HAP-1 (cell line): ENCODE data around the gene OR2AG2.
A peak's percentile ranks its signal among the peaks of the same experiment; 100 is the strongest.
"Not testable (repeated sequence)": the region's sequence is repeated elsewhere in the genome, so short reads cannot be mapped to it uniquely, and the experiment has no call there.

Experiments used
- DNase-seq, 2 experiments: peaks; one replicate each; pipeline ENCODE4 v3.0.0-alpha.2; 2016 to 2020; ENCODE audit warnings: low spot score in 2 of 2
- H3K27me3 ChIP-seq: fragments of 250-450 bp; sonication (Bioruptor Pico); 2 replicates; pipeline ENCODE4 v1.5.1; 2020; ENCODE audit warnings: low read depth, mild to moderate bottlenecking, moderate library complexity
- H3K36me3 ChIP-seq: fragments of 250-450 bp; sonication (Bioruptor Pico); replicated peaks from 2 replicates; pipeline ENCODE4 v1.5.1; 2020; ENCODE audit warnings: mild to moderate bottlenecking
- H3K4me1 ChIP-seq: fragments of 250-450 bp; sonication (Bioruptor Pico); 2 replicates; pipeline ENCODE4 v1.5.1; 2020; ENCODE audit warnings: mild to moderate bottlenecking
- H3K4me3 ChIP-seq: fragments of 250-450 bp; sonication (Bioruptor Pico); 2 replicates; pipeline ENCODE4 v1.5.1; 2020; ENCODE audit warnings: mild to moderate bottlenecking, moderate library complexity
- H3K9me3 ChIP-seq: fragments of 250-450 bp; sonication (Bioruptor Pico); 2 replicates; pipeline ENCODE4 v1.5.1; 2020; ENCODE audit warnings: mild to moderate bottlenecking, moderate library complexity
- in situ Hi-C: fragments of 300-500 bp; cut with MboI; formaldehyde crosslinking; loops from 3 replicates; pipeline ENCODE4 v1.14.3; 2020; ENCODE audit warnings: low sequenced_read_pairs, inconsistent platforms, mixed read lengths

Gene OR2AG2

GRCh38 chr11:6771926-6772893, at the start of gene OR2AG2:
OR2AG2 (minus strand) TSS chr11:6771976; CDS start chr11:6768957, 3,019 bp downstream.
- H3K27me3 ChIP-seq, result no peaks in the 10 kb centered on the region
- no peaks in the 10 kb centered on the region for H3K36me3 ChIP-seq
- in situ Hi-C loops, result no loop called here
- no peaks in the 10 kb centered on the region for H3K4me1 ChIP-seq
- H3K9me3 ChIP-seq, result no peaks in the 10 kb centered on the region
- DNase-seq, result no peak
- no peak within 1 kb of the TSS for H3K4me3 ChIP-seq

GRCh38 chr11:6818967-6819366, 47.2 kb upstream of the OR2AG2 start:
- no peaks in the 10 kb centered on the region for H3K36me3 ChIP-seq
- H3K9me3 ChIP-seq, result no peaks in the 10 kb centered on the region
- in situ Hi-C loops, result no loop called here
- H3K4me1 ChIP-seq, result no peaks in the 10 kb centered on the region
- no peaks in the 10 kb centered on the region for H3K27me3 ChIP-seq
- no peak for DNase-seq
- no peak overlapping the region for H3K4me3 ChIP-seq

- H3K9me3 ChIP-seq, result no peaks in the 10 kb centered on the region
- H3K4me1 ChIP-seq, result no peaks in the 10 kb centered on the region
- no peaks in the 10 kb centered on the region for H3K27me3 ChIP-seq
- no peaks in the 10 kb centered on the region for H3K36me3 ChIP-seq
- no peak for DNase-seq
- no peak overlapping the region for H3K4me3 ChIP-seq
- in situ Hi-C loops, result no loop called here
Observed at GRCh38 chr11:6817694-6818093, 45.9 kb upstream of the OR2AG2 start.

GRCh38 chr11:6813656-6814055, 41.9 kb upstream of the OR2AG2 start:
- DNase-seq, result no peak
- no peaks in the 10 kb centered on the region for H3K4me1 ChIP-seq
- no peaks in the 10 kb centered on the region for H3K36me3 ChIP-seq
- H3K4me3 ChIP-seq, result no peak overlapping the region
- no peaks in the 10 kb centered on the region for H3K27me3 ChIP-seq
- in situ Hi-C loops, result no loop called here
- no peaks in the 10 kb centered on the region for H3K9me3 ChIP-seq

GRCh38 chr11:6812390-6813005, 40.7 kb upstream of the OR2AG2 start:
- H3K4me1 ChIP-seq, result no peaks in the 10 kb centered on the region
- DNase-seq, result peak; percentile 34 to 52
- H3K36me3 ChIP-seq, result no peaks in the 10 kb centered on the region
- H3K9me3 ChIP-seq, result no peaks in the 10 kb centered on the region
- H3K4me3 ChIP-seq, result no peak overlapping the region
- in situ Hi-C loops, result no loop called here
- peaks cover 3% of the 10 kb centered on the region; the same call in 1 of the 2 replicates for H3K27me3 ChIP-seq

GRCh38 chr11:6801075-6801474, 29.3 kb upstream of the OR2AG2 start:
- H3K4me3 ChIP-seq, H3K9me3 ChIP-seq, H3K27me3 ChIP-seq, in situ Hi-C loops, H3K36me3 ChIP-seq, H3K4me1 ChIP-seq: not testable (repeated sequence)
- DNase-seq, result peak; percentile 22 to 27

GRCh38 chr11:6799402-6799801, 27.6 kb upstream of the OR2AG2 start, which contains the start of gene OR6A2:
OR6A2 (minus strand) TSS chr11:6799689; CDS start chr11:6795708, 3,981 bp downstream.
- no peaks in the 10 kb centered on the region for H3K36me3 ChIP-seq
- in situ Hi-C loops, result no loop called here
- no peaks in the 10 kb centered on the region for H3K27me3 ChIP-seq
- no peaks in the 10 kb centered on the region for H3K9me3 ChIP-seq
- no peak within 1 kb of the TSS for H3K4me3 ChIP-seq
- no peaks in the 10 kb centered on the region; the same call in 1 of the 2 replicates for H3K4me1 ChIP-seq
- no peak for DNase-seq

GRCh38 chr11:6794639-6795038, 22.9 kb upstream of the OR2AG2 start:
- in situ Hi-C loops, result no loop called here
- no peaks in the 10 kb centered on the region for H3K36me3 ChIP-seq
- no peaks in the 10 kb centered on the region for H3K9me3 ChIP-seq
- H3K27me3 ChIP-seq, result no peaks in the 10 kb centered on the region
- H3K4me3 ChIP-seq, result no peak overlapping the region
- DNase-seq, result no peak
- no peaks in the 10 kb centered on the region for H3K4me1 ChIP-seq

GRCh38 chr11:6790546-6790945, 18.8 kb upstream of the OR2AG2 start:
- no peaks in the 10 kb centered on the region; the same call in 1 of the 2 replicates for H3K4me1 ChIP-seq
- DNase-seq, result no peak
- H3K9me3 ChIP-seq, result no peaks in the 10 kb centered on the region
- 0 out of 2 replicates have a peak, but pooled peaks cover 6% of the 10 kb centered on the region for H3K27me3 ChIP-seq
- no peaks in the 10 kb centered on the region for H3K36me3 ChIP-seq
- no peak overlapping the region for H3K4me3 ChIP-seq
- in situ Hi-C loops, result no loop called here

GRCh38 chr11:6782720-6783119, 10.9 kb upstream of the OR2AG2 start, which contains the start of gene OR2AG1:
OR2AG1 (plus strand) TSS chr11:6783020; CDS start chr11:6785038, 2,018 bp downstream.
- no peak within 1 kb of the TSS for H3K4me3 ChIP-seq
- H3K9me3 ChIP-seq, result no peaks in the 10 kb centered on the region
- in situ Hi-C loops, result no loop called here
- no peaks in the 10 kb centered on the region; the same call in 1 of the 2 replicates for H3K4me1 ChIP-seq
- H3K36me3 ChIP-seq, result no peaks in the 10 kb centered on the region
- 0 out of 2 replicates have a peak, but pooled peaks cover 6% of the 10 kb centered on the region for H3K27me3 ChIP-seq
- DNase-seq, result no peak

- H3K36me3 ChIP-seq, result no peaks in the 10 kb centered on the region
- in situ Hi-C loops, result no loop called here
- DNase-seq, result no peak
- no peaks in the 10 kb centered on the region for H3K27me3 ChIP-seq
- no peaks in the 10 kb centered on the region for H3K4me1 ChIP-seq
- no peak overlapping the region for H3K4me3 ChIP-seq
- H3K9me3 ChIP-seq, result no peaks in the 10 kb centered on the region
Observed at GRCh38 chr11:6780829-6781228, 9.1 kb upstream of the OR2AG2 start.

GRCh38 chr11:6778518-6778917, 6.7 kb upstream of the OR2AG2 start:
- H3K27me3 ChIP-seq, result no peaks in the 10 kb centered on the region
- in situ Hi-C loops, result no loop called here
- H3K36me3 ChIP-seq, result no peaks in the 10 kb centered on the region
- H3K4me3 ChIP-seq, result no peak overlapping the region
- H3K4me1 ChIP-seq, result no peaks in the 10 kb centered on the region
- no peaks in the 10 kb centered on the region for H3K9me3 ChIP-seq
- no peak for DNase-seq

- in situ Hi-C loops, result no loop called here
- no peaks in the 10 kb centered on the region for H3K36me3 ChIP-seq
- H3K4me1 ChIP-seq, result no peaks in the 10 kb centered on the region
- H3K4me3 ChIP-seq, result no peak overlapping the region
- no peaks in the 10 kb centered on the region for H3K9me3 ChIP-seq
- DNase-seq, result peak; percentile 54 to 55
- H3K27me3 ChIP-seq, result peaks cover 5% of the 10 kb centered on the region
Observed at GRCh38 chr11:6757373-6757967, 14.3 kb downstream of the OR2AG2 start.
